ENCODE data around the gene SRGN.
A peak's percentile ranks its signal among the peaks of the same experiment; 100 is the strongest.

Gene SRGN

GRCh38 chr10:69051303-69051702 is 36.6 kb upstream of the SRGN start:
- H3K27me3 ChIP-seq (ENCODE audit: low read depth, low read length), result no peaks in the 10 kb centered on the region
- no peaks in the 10 kb centered on the region for H3K9me3 ChIP-seq (ENCODE audit: control insufficient read depth in 1 of 2, low read length in 2 of 2)
- no peak overlapping the region for H3K4me3 ChIP-seq (ENCODE audit: low read depth in 1 of 2, low read length in 2 of 2)
- H3K36me3 ChIP-seq (ENCODE audit: control insufficient read depth in 1 of 2, insufficient read depth in 2 of 2, low read length in 2 of 2), result no peaks in the 10 kb centered on the region
- H3K4me1 ChIP-seq (ENCODE audit: control insufficient read depth in 1 of 2, insufficient read depth in 2 of 2, low read length in 2 of 2), result peaks cover 0 to under 1% of the 10 kb centered on the region in 2 donors
- H3K27ac ChIP-seq (ENCODE audit: low read length), result peak overlapping the region; percentile 68

- no peaks in the 10 kb centered on the region for H3K27me3 ChIP-seq (ENCODE audit: low read depth, low read length)
- H3K4me1 ChIP-seq (ENCODE audit: control insufficient read depth in 1 of 2, insufficient read depth in 2 of 2, low read length in 2 of 2), result peaks cover 0 to 3% of the 10 kb centered on the region in 2 donors
- no peaks in the 10 kb centered on the region for H3K9me3 ChIP-seq (ENCODE audit: control insufficient read depth in 1 of 2, low read length in 2 of 2)
- H3K27ac ChIP-seq (ENCODE audit: low read length), result peak overlapping the region; percentile 68
- no peak overlapping the region for H3K4me3 ChIP-seq (ENCODE audit: low read depth in 1 of 2, low read length in 2 of 2)
- no peaks in the 10 kb centered on the region for H3K36me3 ChIP-seq (ENCODE audit: control insufficient read depth in 1 of 2, insufficient read depth in 2 of 2, low read length in 2 of 2)
Observed at GRCh38 chr10:69051710-69052487, 36.0 kb upstream of the SRGN start.

GRCh38 chr10:69052736-69053135 is 35.2 kb upstream of the SRGN start:
- no peaks in the 10 kb centered on the region for H3K27me3 ChIP-seq (ENCODE audit: low read depth, low read length)
- no peaks in the 10 kb centered on the region for H3K9me3 ChIP-seq (ENCODE audit: control insufficient read depth in 1 of 2, low read length in 2 of 2)
- no peaks in the 10 kb centered on the region for H3K36me3 ChIP-seq (ENCODE audit: control insufficient read depth in 1 of 2, insufficient read depth in 2 of 2, low read length in 2 of 2)
- no peak overlapping the region for H3K4me3 ChIP-seq (ENCODE audit: low read depth in 1 of 2, low read length in 2 of 2)
- H3K27ac ChIP-seq (ENCODE audit: low read length), result no peak overlapping the region
- H3K4me1 ChIP-seq (ENCODE audit: control insufficient read depth in 1 of 2, insufficient read depth in 2 of 2, low read length in 2 of 2), result peaks cover 0 to 3% of the 10 kb centered on the region in 2 donors

DNA sequence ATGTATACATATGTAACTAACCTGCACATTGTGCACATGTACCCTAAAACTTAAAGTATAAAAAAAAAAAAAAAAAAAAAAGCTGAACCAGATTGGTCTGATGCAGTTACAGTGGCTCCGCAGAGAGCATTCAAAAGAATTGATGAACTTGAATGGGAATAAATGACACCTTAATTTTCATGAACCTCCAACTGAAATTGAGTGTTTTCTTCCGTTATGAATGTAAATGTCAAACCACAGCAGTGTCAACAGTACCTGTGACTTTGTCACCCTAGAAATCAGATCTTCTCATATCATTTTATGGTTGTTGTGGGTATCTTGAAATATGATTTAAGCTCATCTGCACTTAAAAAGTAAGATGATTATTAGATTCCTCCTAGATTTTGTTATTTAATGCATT is 32.7 kb upstream of the SRGN start:
- Histone ChIP-seq H3K36me3 (ENCODE audit: control insufficient read depth in 1 of 2, insufficient read depth in 2 of 2, low read length in 2 of 2) (no peaks in the 10 kb centered on the region), H3K4me3 (ENCODE audit: low read depth in 1 of 2, low read length in 2 of 2) (no peak overlapping the region), H3K27me3 (ENCODE audit: low read depth, low read length) (no peaks in the 10 kb centered on the region), H3K4me1 (ENCODE audit: control insufficient read depth in 1 of 2, insufficient read depth in 2 of 2, low read length in 2 of 2) (peaks cover 0 to 6% of the 10 kb centered on the region in 2 donors), H3K27ac (ENCODE audit: low read length) (no peak overlapping the region), H3K9me3 (ENCODE audit: control insufficient read depth in 1 of 2, low read length in 2 of 2) (no peaks in the 10 kb centered on the region)

GRCh38 chr10:69056129-69056528 is 31.8 kb upstream of the SRGN start:
- Histone ChIP-seq H3K4me3 (ENCODE audit: low read depth in 1 of 2, low read length in 2 of 2) (no peak overlapping the region), H3K9me3 (ENCODE audit: control insufficient read depth in 1 of 2, low read length in 2 of 2) (no peaks in the 10 kb centered on the region), H3K27me3 (ENCODE audit: low read depth, low read length) (no peaks in the 10 kb centered on the region), H3K4me1 (ENCODE audit: control insufficient read depth in 1 of 2, insufficient read depth in 2 of 2, low read length in 2 of 2) (peaks cover 0 to 6% of the 10 kb centered on the region in 2 donors), H3K36me3 (ENCODE audit: control insufficient read depth in 1 of 2, insufficient read depth in 2 of 2, low read length in 2 of 2) (no peaks in the 10 kb centered on the region), H3K27ac (ENCODE audit: low read length) (peak overlapping the region; percentile 81)

GRCh38 chr10:69056536-69057260 is 31.2 kb upstream of the SRGN start:
- peaks cover 0 to 1% of the 10 kb centered on the region in 2 donors for H3K36me3 ChIP-seq (ENCODE audit: control insufficient read depth in 1 of 2, insufficient read depth in 2 of 2, low read length in 2 of 2)
- H3K27ac ChIP-seq (ENCODE audit: low read length), result peak overlapping the region; percentile 81
- no peaks in the 10 kb centered on the region for H3K27me3 ChIP-seq (ENCODE audit: low read depth, low read length)
- peaks cover 0 to 6% of the 10 kb centered on the region in 2 donors for H3K4me1 ChIP-seq (ENCODE audit: control insufficient read depth in 1 of 2, insufficient read depth in 2 of 2, low read length in 2 of 2)
- H3K9me3 ChIP-seq (ENCODE audit: control insufficient read depth in 1 of 2, low read length in 2 of 2), result no peaks in the 10 kb centered on the region
- H3K4me3 ChIP-seq (ENCODE audit: low read depth in 1 of 2, low read length in 2 of 2), result no peak overlapping the region

GRCh38 chr10:69057261-69057950 is 30.5 kb upstream of the SRGN start:
- no peaks in the 10 kb centered on the region for H3K9me3 ChIP-seq (ENCODE audit: control insufficient read depth in 1 of 2, low read length in 2 of 2)
- H3K27ac ChIP-seq (ENCODE audit: low read length), result peak overlapping the region; percentile 81
- H3K36me3 ChIP-seq (ENCODE audit: control insufficient read depth in 1 of 2, insufficient read depth in 2 of 2, low read length in 2 of 2), result peaks cover 0 to 3% of the 10 kb centered on the region in 2 donors
- H3K4me3 ChIP-seq (ENCODE audit: low read depth in 1 of 2, low read length in 2 of 2), result no peak overlapping the region
- H3K4me1 ChIP-seq (ENCODE audit: control insufficient read depth in 1 of 2, insufficient read depth in 2 of 2, low read length in 2 of 2), result peaks cover 0 to 6% of the 10 kb centered on the region in 2 donors
- no peaks in the 10 kb centered on the region for H3K27me3 ChIP-seq (ENCODE audit: low read depth, low read length)

DNA sequence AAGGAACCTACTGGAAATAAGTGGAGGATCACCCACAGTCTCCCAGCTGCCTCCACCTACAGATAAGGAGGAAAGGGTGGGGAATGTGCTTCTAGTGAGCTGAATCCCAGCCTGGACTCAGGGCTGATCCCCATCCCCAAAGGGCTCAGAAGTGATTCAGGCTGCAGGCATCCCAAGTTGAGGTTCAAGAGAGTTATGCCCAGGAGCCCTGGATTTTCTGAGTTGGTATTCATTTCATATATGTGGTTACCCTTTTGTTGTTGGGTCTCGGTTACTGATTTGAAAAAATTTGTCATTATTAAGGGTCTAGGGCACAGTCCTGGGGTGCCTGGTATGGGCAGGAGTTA is 30.0 kb upstream of the SRGN start:
- Histone ChIP-seq H3K9me3 (ENCODE audit: control insufficient read depth in 1 of 2, low read length in 2 of 2) (no peaks in the 10 kb centered on the region), H3K27me3 (ENCODE audit: low read depth, low read length) (no peaks in the 10 kb centered on the region), H3K4me3 (ENCODE audit: low read depth in 1 of 2, low read length in 2 of 2) (no peak overlapping the region), H3K4me1 (ENCODE audit: control insufficient read depth in 1 of 2, insufficient read depth in 2 of 2, low read length in 2 of 2) (peaks cover 0 to 6% of the 10 kb centered on the region in 2 donors), H3K36me3 (ENCODE audit: control insufficient read depth in 1 of 2, insufficient read depth in 2 of 2, low read length in 2 of 2) (peaks cover 0 to 3% of the 10 kb centered on the region in 2 donors), H3K27ac (ENCODE audit: low read length) (peak overlapping the region; percentile 81)

GRCh38 chr10:69060127-69060798 is 27.6 kb upstream of the SRGN start:
- Histone ChIP-seq H3K27ac (ENCODE audit: low read length) (no peak overlapping the region), H3K4me3 (ENCODE audit: low read depth in 1 of 2, low read length in 2 of 2) (no peak overlapping the region), H3K9me3 (ENCODE audit: control insufficient read depth in 1 of 2, low read length in 2 of 2) (no peaks in the 10 kb centered on the region), H3K27me3 (ENCODE audit: low read depth, low read length) (no peaks in the 10 kb centered on the region), H3K36me3 (ENCODE audit: control insufficient read depth in 1 of 2, insufficient read depth in 2 of 2, low read length in 2 of 2) (peaks cover 0 to 3% of the 10 kb centered on the region in 2 donors), H3K4me1 (ENCODE audit: control insufficient read depth in 1 of 2, insufficient read depth in 2 of 2, low read length in 2 of 2) (peaks cover 0 to 12% of the 10 kb centered on the region in 2 donors)

DNA sequence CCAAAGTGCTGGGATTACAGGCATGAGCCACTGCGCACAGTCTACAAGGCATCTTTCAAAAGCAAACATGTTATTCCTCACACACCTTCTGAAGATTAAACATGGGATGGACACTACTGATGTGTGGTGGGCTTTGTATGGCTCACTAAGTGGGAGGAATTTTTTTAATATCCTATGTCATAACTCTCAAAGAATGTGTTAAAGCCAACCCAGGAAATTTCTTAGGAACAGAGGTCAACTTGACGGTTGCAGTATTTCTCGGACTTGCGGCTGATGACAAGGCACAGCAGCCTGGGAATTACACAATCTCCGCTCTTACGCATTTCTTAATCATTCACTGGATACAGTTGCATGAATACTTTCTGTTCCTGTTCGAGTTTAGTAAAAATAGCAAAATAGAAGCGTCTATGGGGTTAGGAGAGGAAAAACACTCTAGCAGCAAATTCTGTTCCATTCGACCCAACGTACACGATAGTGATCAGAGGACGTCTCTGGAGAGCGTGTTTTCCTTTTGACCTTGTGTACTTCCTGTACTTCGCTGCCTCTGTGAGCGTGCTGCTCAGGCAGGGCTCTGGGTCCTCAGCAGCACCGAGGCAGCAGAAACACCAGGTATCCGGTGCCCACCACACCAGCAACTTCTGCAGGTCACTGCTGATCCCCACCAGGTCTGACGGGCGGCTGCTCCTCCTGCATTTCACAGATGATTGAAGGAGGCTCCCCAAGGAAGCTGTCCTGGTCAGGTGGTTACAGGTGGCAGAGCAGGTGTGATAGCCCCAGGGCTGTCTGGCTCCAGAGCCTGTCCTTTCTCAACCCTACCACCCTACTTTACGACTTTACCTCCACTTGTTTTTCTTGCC is 26.4 kb upstream of the SRGN start:
- H3K27ac ChIP-seq (ENCODE audit: low read length), result peak overlapping the region; percentile 87
- H3K4me1 ChIP-seq (ENCODE audit: control insufficient read depth in 1 of 2, insufficient read depth in 2 of 2, low read length in 2 of 2), result peaks cover 0 to 12% of the 10 kb centered on the region in 2 donors
- H3K36me3 ChIP-seq (ENCODE audit: control insufficient read depth in 1 of 2, insufficient read depth in 2 of 2, low read length in 2 of 2), result peaks cover 0 to 3% of the 10 kb centered on the region in 2 donors
- peak overlapping the region; percentile 31 to 40 for H3K4me3 ChIP-seq (ENCODE audit: low read depth in 1 of 2, low read length in 2 of 2)
- H3K27me3 ChIP-seq (ENCODE audit: low read depth, low read length), result no peaks in the 10 kb centered on the region
- H3K9me3 ChIP-seq (ENCODE audit: control insufficient read depth in 1 of 2, low read length in 2 of 2), result no peaks in the 10 kb centered on the region
